RWPE2 (cell line): Measurements from ENCODE around the gene TBC1D5.

Source experiments
- ATAC-seq: fragments of 200-7000 bp; cut with Tn5 transposase; 3 replicates; pipeline ENCODE4 v1.9.1; 2021; ENCODE audit warnings: low read depth
- DNase-seq: peaks from one replicate; pipeline ENCODE4 v3.0.0-alpha.2; 2020; ENCODE audit warnings: low spot score
- H3K27ac ChIP-seq: fragments of 450-650 bp; 2 replicates; pipeline ENCODE4 v1.5.1; 2017; ENCODE audit warnings: mild to moderate bottlenecking; ENCODE audit not compliant: poor library complexity, severe bottlenecking
- H3K27me3 ChIP-seq: fragments of 250-450 bp; sonication (Bioruptor Pico); 2 replicates; pipeline ENCODE4 v1.5.1; 2021; ENCODE audit warnings: mild to moderate bottlenecking, moderate library complexity; ENCODE audit not compliant: insufficient read depth, poor library complexity, severe bottlenecking
- H3K36me3 ChIP-seq: fragments of 250-450 bp; sonication (Bioruptor Pico); 2 replicates; pipeline ENCODE4 v1.5.1; 2020; ENCODE audit warnings: low read depth, mild to moderate bottlenecking, moderate library complexity
- H3K4me1 ChIP-seq: fragments of 250-450 bp; sonication (Bioruptor Pico); 2 replicates; pipeline ENCODE4 v1.5.1; 2021; ENCODE audit warnings: mild to moderate bottlenecking, moderate library complexity; ENCODE audit not compliant: insufficient read depth, poor library complexity, severe bottlenecking
- H3K4me3 ChIP-seq: fragments of 250-450 bp; sonication (Bioruptor Pico); 2 replicates; pipeline ENCODE4 v1.5.1; 2021; ENCODE audit warnings: mild to moderate bottlenecking, moderate library complexity; ENCODE audit not compliant: severe bottlenecking
- H3K9me3 ChIP-seq: fragments of 250-450 bp; sonication (Bioruptor Pico); 2 replicates; pipeline ENCODE4 v1.5.1; 2021; ENCODE audit warnings: mild to moderate bottlenecking, moderate library complexity; ENCODE audit not compliant: severe bottlenecking
- CTCF ChIP-seq: fragments of 450-650 bp; IDR thresholded peaks from one replicate; pipeline ENCODE4 v1.5.1; 2017; ENCODE audit warnings: mild to moderate bottlenecking, moderate library complexity; ENCODE audit not compliant: poor library complexity, severe bottlenecking

Gene TBC1D5

GRCh38 chr3:17160597-17160996 is 581.8 kb downstream of the TBC1D5 start:
- DNase-seq = no peak
- Histone ChIP-seq H3K36me3 (peaks cover 4% of the 10 kb centered on the region; the same call in 1 of the 2 replicates), H3K4me1 (no peaks in the 10 kb centered on the region), H3K4me3 (no peak overlapping the region), H3K27me3 (no peaks in the 10 kb centered on the region), H3K27ac (no peak overlapping the region), H3K9me3 (no peaks in the 10 kb centered on the region)
- no peak for ATAC-seq
- no peak for TF ChIP-seq CTCF

- Histone ChIP-seq H3K36me3 (no peaks in the 10 kb centered on the region; the same call in 1 of the 2 replicates), H3K4me3 (no peak overlapping the region), H3K4me1 (no peaks in the 10 kb centered on the region), H3K9me3 (no peaks in the 10 kb centered on the region), H3K27me3 (no peaks in the 10 kb centered on the region), H3K27ac (no peak overlapping the region)
- DNase-seq (no peak), ATAC-seq (peak; percentile 57)
- TF ChIP-seq CTCF = no peak
Measured at GRCh38 chr3:17158941-17159682, 583.3 kb downstream of the TBC1D5 start.

GRCh38 chr3:17157713-17158112 is 584.7 kb downstream of the TBC1D5 start:
- TF ChIP-seq CTCF = no peak
- Histone ChIP-seq H3K9me3 (no peaks in the 10 kb centered on the region), H3K4me3 (no peak overlapping the region), H3K27me3 (no peaks in the 10 kb centered on the region), H3K4me1 (no peaks in the 10 kb centered on the region), H3K27ac (no peak overlapping the region), H3K36me3 (no peaks in the 10 kb centered on the region; the same call in 1 of the 2 replicates)
- no peak for ATAC-seq
- no peak for DNase-seq

GRCh38 chr3:17156864-17157263 is 585.6 kb downstream of the TBC1D5 start:
- no peak overlapping the region for H3K27ac ChIP-seq
- DNase-seq = no peak
- no peak for TF ChIP-seq CTCF

GRCh38 chr3:17155951-17156350 is 586.5 kb downstream of the TBC1D5 start:
- H3K27ac ChIP-seq = no peak overlapping the region
- no peak overlapping the region for H3K4me3 ChIP-seq
- H3K27me3 ChIP-seq = no peaks in the 10 kb centered on the region
- DNase-seq (no peak), ATAC-seq (no peak)
- H3K9me3 ChIP-seq = no peaks in the 10 kb centered on the region
- no peaks in the 10 kb centered on the region; the same call in 1 of the 2 replicates for H3K36me3 ChIP-seq
- H3K4me1 ChIP-seq = no peaks in the 10 kb centered on the region
- no peak for TF ChIP-seq CTCF

More at GRCh38 chr3:17156864-17157263, 585.6 kb downstream of the TBC1D5 start:
- no peaks in the 10 kb centered on the region for H3K9me3 ChIP-seq
- no peaks in the 10 kb centered on the region for H3K4me1 ChIP-seq
- H3K36me3 ChIP-seq = no peaks in the 10 kb centered on the region; the same call in 1 of the 2 replicates
- no peak overlapping the region for H3K4me3 ChIP-seq
- no peaks in the 10 kb centered on the region for H3K27me3 ChIP-seq
- no peak for ATAC-seq
